Measurements from ENCODE around the gene SAFB.

The SAFB gene

GRCh38 chr19:5619946-5620345 lies 2.9 kb upstream of the SAFB start:
- H3K36me3 ChIP-seq (ENCODE audit: insufficient read depth, low read length) = peaks cover 66% of the 10 kb centered on the region
- no peak for TF ChIP-seq FOXP2 (optimal IDR thresholded peaks at IDR 0.05; ENCODE audit: control extremely low read depth, extremely low read length, insufficient read depth)
- TF ChIP-seq EZH2 (IDR thresholded peaks at IDR 0.05) = no peak
- TF ChIP-seq POLR2AphosphoS5 (IDR thresholded peaks at IDR 0.05; ENCODE audit: borderline replicate concordance, low read depth, low read length) = no peak
- H3K27ac ChIP-seq = peak overlapping the region; percentile 0; the same call in 1 of the 2 replicates
- no peak for DNase-seq (ENCODE audit: low read depth, low spot score)
- no peaks in the 10 kb centered on the region for H3K9me3 ChIP-seq (ENCODE audit: low read depth, low read length)
- peak overlapping the region; percentile 96; the same call in 1 of the 2 replicates for H3K4me3 ChIP-seq
- H3K9ac ChIP-seq (ENCODE audit: insufficient read length) = peak overlapping the region; percentile 99

GRCh38 chr19:5621311-5621944 lies 1.5 kb upstream of the SAFB start:
- DNase-seq (ENCODE audit: low read depth, low spot score) = no peak
- H3K9ac ChIP-seq (ENCODE audit: insufficient read length) = peak overlapping the region; percentile 99
- TF ChIP-seq EZH2 (IDR thresholded peaks at IDR 0.05) (no peak), POLR2AphosphoS5 (IDR thresholded peaks at IDR 0.05; ENCODE audit: borderline replicate concordance, low read depth, low read length) (no peak), FOXP2 (optimal IDR thresholded peaks at IDR 0.05; ENCODE audit: control extremely low read depth, extremely low read length, insufficient read depth) (no peak)
- H3K27ac ChIP-seq = no peak overlapping the region
- H3K9me3 ChIP-seq (ENCODE audit: low read depth, low read length) = no peaks in the 10 kb centered on the region
- H3K36me3 ChIP-seq (ENCODE audit: insufficient read depth, low read length) = peaks cover 66% of the 10 kb centered on the region
- peak overlapping the region; percentile 96 for H3K4me3 ChIP-seq

- no peak for DNase-seq (ENCODE audit: low read depth, low spot score)
Observed at GRCh38 chr19:5621945-5622464, 878 bp upstream of the SAFB start.

GRCh38 chr19:5623397-5624017 lies 624 bp downstream of the SAFB start:
- H3K4me3 ChIP-seq = peak overlapping the region; percentile 97
- peak overlapping the region; percentile 100 for H3K9ac ChIP-seq (ENCODE audit: insufficient read length)
- no peak for DNase-seq (ENCODE audit: low read depth, low spot score)
- TF ChIP-seq POLR2AphosphoS5 (IDR thresholded peaks at IDR 0.05; ENCODE audit: borderline replicate concordance, low read depth, low read length) (no peak), EZH2 (IDR thresholded peaks at IDR 0.05) (no peak), FOXP2 (optimal IDR thresholded peaks at IDR 0.05; ENCODE audit: control extremely low read depth, extremely low read length, insufficient read depth) (no peak)
- H3K36me3 ChIP-seq (ENCODE audit: insufficient read depth, low read length) = peaks cover 66% of the 10 kb centered on the region
- no peaks in the 10 kb centered on the region for H3K9me3 ChIP-seq (ENCODE audit: low read depth, low read length)
- H3K27ac ChIP-seq = peak overlapping the region; percentile 92

More at GRCh38 chr19:5621945-5622464, 878 bp upstream of the SAFB start:
- Histone ChIP-seq H3K36me3 (ENCODE audit: insufficient read depth, low read length) (peaks cover 66% of the 10 kb centered on the region), H3K4me3 (peak overlapping the region; percentile 96), H3K9ac (ENCODE audit: insufficient read length) (peak overlapping the region; percentile 99), H3K27ac (peak overlapping the region; percentile 87), H3K9me3 (ENCODE audit: low read depth, low read length) (no peaks in the 10 kb centered on the region)
- no peak for TF ChIP-seq POLR2AphosphoS5 (IDR thresholded peaks at IDR 0.05; ENCODE audit: borderline replicate concordance, low read depth, low read length)
- no peak for TF ChIP-seq FOXP2 (optimal IDR thresholded peaks at IDR 0.05; ENCODE audit: control extremely low read depth, extremely low read length, insufficient read depth)
- TF ChIP-seq EZH2 (IDR thresholded peaks at IDR 0.05) = no peak

- Histone ChIP-seq H3K4me3 (peak overlapping the region; percentile 97), H3K9ac (ENCODE audit: insufficient read length) (peak overlapping the region; percentile 100), H3K36me3 (ENCODE audit: insufficient read depth, low read length) (peaks cover 66% of the 10 kb centered on the region), H3K9me3 (ENCODE audit: low read depth, low read length) (no peaks in the 10 kb centered on the region), H3K27ac (peak overlapping the region; percentile 92)
- no peak for TF ChIP-seq FOXP2 (optimal IDR thresholded peaks at IDR 0.05; ENCODE audit: control extremely low read depth, extremely low read length, insufficient read depth)
- no peak for TF ChIP-seq EZH2 (IDR thresholded peaks at IDR 0.05)
- no peak for TF ChIP-seq POLR2AphosphoS5 (IDR thresholded peaks at IDR 0.05; ENCODE audit: borderline replicate concordance, low read depth, low read length)
- no peak for DNase-seq (ENCODE audit: low read depth, low spot score)
Observed at GRCh38 chr19:5624018-5624663, 1.3 kb downstream of the SAFB start.

GRCh38 chr19:5624741-5625278 lies 1.9 kb downstream of the SAFB start:
- H3K36me3 ChIP-seq (ENCODE audit: insufficient read depth, low read length) = peaks cover 66% of the 10 kb centered on the region
- H3K9ac ChIP-seq (ENCODE audit: insufficient read length) = peak overlapping the region; percentile 100
- no peak for DNase-seq (ENCODE audit: low read depth, low spot score)
- H3K27ac ChIP-seq = no peak overlapping the region
- H3K4me3 ChIP-seq = peak overlapping the region; percentile 97
- H3K9me3 ChIP-seq (ENCODE audit: low read depth, low read length) = no peaks in the 10 kb centered on the region
- no peak for TF ChIP-seq FOXP2 (optimal IDR thresholded peaks at IDR 0.05; ENCODE audit: control extremely low read depth, extremely low read length, insufficient read depth)
- TF ChIP-seq EZH2 (IDR thresholded peaks at IDR 0.05) = no peak
- no peak for TF ChIP-seq POLR2AphosphoS5 (IDR thresholded peaks at IDR 0.05; ENCODE audit: borderline replicate concordance, low read depth, low read length)

- no peak for DNase-seq (ENCODE audit: low read depth, low spot score)
- Histone ChIP-seq H3K4me3 (peak overlapping the region; percentile 97; the same call in 1 of the 2 replicates), H3K36me3 (ENCODE audit: insufficient read depth, low read length) (peaks cover 65% of the 10 kb centered on the region), H3K9me3 (ENCODE audit: low read depth, low read length) (no peaks in the 10 kb centered on the region), H3K9ac (ENCODE audit: insufficient read length) (peak overlapping the region; percentile 100), H3K27ac (no peak overlapping the region)
- TF ChIP-seq POLR2AphosphoS5 (IDR thresholded peaks at IDR 0.05; ENCODE audit: borderline replicate concordance, low read depth, low read length) (no peak), FOXP2 (optimal IDR thresholded peaks at IDR 0.05; ENCODE audit: control extremely low read depth, extremely low read length, insufficient read depth) (no peak), EZH2 (IDR thresholded peaks at IDR 0.05) (no peak)
Observed at GRCh38 chr19:5625641-5626040, 2.8 kb downstream of the SAFB start.
